HFFc6 (cell line): ENCODE results near the gene CYLD. TPM values are rescaled to one million over a fixed set of nuclear protein-coding genes. Genes with fewer than 3 reads are reported as not detected.

Experiments
- DNase-seq: peaks from one replicate; pipeline ENCODE4 v3.0.0-alpha.2; 2018
- H3K27ac Mint-ChIP-seq: 2 replicates; pipeline ENCODE4 v1.8.0; 2020; ENCODE audit warnings: mild to moderate bottlenecking, mixed read lengths
- H3K27me3 Mint-ChIP-seq: 2 replicates; pipeline ENCODE4 v1.8.0; 2021; ENCODE audit warnings: mild to moderate bottlenecking, moderate library complexity, mixed read lengths; ENCODE audit not compliant: insufficient read depth
- H3K36me3 Mint-ChIP-seq: 2 replicates; pipeline ENCODE4 v1.8.0; 2021; ENCODE audit warnings: low read depth, mixed read lengths
- H3K4me1 Mint-ChIP-seq: 2 replicates; pipeline ENCODE4 v1.8.0; 2020; ENCODE audit warnings: low read depth, mixed read lengths
- H3K4me3 Mint-ChIP-seq: 2 replicates; pipeline ENCODE4 v1.8.0; 2020; ENCODE audit warnings: mild to moderate bottlenecking, moderate library complexity, mixed read lengths
- H3K9me3 Mint-ChIP-seq: 2 replicates; pipeline ENCODE4 v1.8.0; 2020; ENCODE audit warnings: mild to moderate bottlenecking, mixed read lengths
- CTCF ChIP-seq: fragments of 200-600 bp; sonication (generic); IDR thresholded peaks from 2 replicates; pipeline ENCODE4 v1.5.0; 2021; ENCODE audit warnings: antibody characterized with exemption, mild to moderate bottlenecking
- long read RNA-seq: library from polyadenylated mRNA; unstranded; transcript quantifications from one replicate; pipeline ENCODE4 v2.0.0, GENCODE V29; 2019
- total RNA-seq, 6 experiments: library from RNA; stranded (reverse); fragmentation: NEBNext Ultra II Directional; extraction: Animal tissue kit (Norgen Biotek cat#: 25700); gene quantifications; 2 replicates in 1 of 6; 3 replicates in 5 of 6; pipeline ENCODE4 v1.2.3, GENCODE V29; 2021

Gene CYLD
- 10 to 100 TPM; 39.4 to 52.7 (median 43.4) TPM for total RNA-seq
- long read RNA-seq, transcript CYLD-214 (18 exons, 3,513 nt), result major isoform, 6 of 47 reads
- long read RNA-seq, partial matches to known transcripts, result 23 of 47 reads
- long read RNA-seq, other reads (novel, unspliced or antisense), result 16 of 47 reads

- Mint-ChIP-seq H3K27ac (peak within 1 kb of the TSS; percentile 81), H3K27me3 (peaks cover 6% of the 10 kb centered on the region), H3K4me1 (peaks cover 57% of the 10 kb centered on the region), H3K9me3 (no peaks in the 10 kb centered on the region), H3K36me3 (peaks cover 5% of the 10 kb centered on the region; the same call in 1 of the 2 replicates), H3K4me3 (peak within 1 kb of the TSS; percentile 88)
- DNase-seq, result peak; percentile 99
- no peak for TF ChIP-seq CTCF
These were observed at the start of gene CYLD for GRCh38 chr16:50741781-50742575. CYLD (plus strand) TSS chr16:50742086; CDS start chr16:50749699, 7,613 bp downstream.

GRCh38 chr16:50692644-50692998, 49.3 kb upstream of the CYLD start:
- no peaks in the 10 kb centered on the region for H3K9me3 Mint-ChIP-seq
- H3K4me1 Mint-ChIP-seq, result peaks cover 2% of the 10 kb centered on the region
- no peak for DNase-seq
- no peak overlapping the region for H3K4me3 Mint-ChIP-seq
- H3K36me3 Mint-ChIP-seq, result no peaks in the 10 kb centered on the region
- no peak for TF ChIP-seq CTCF
- H3K27me3 Mint-ChIP-seq, result peaks cover 24% of the 10 kb centered on the region
- no peak overlapping the region for H3K27ac Mint-ChIP-seq

- Mint-ChIP-seq H3K9me3 (no peaks in the 10 kb centered on the region), H3K4me1 (peaks cover 7% of the 10 kb centered on the region), H3K27ac (no peak within 1 kb of the TSS), H3K36me3 (no peaks in the 10 kb centered on the region), H3K27me3 (peaks cover 22% of the 10 kb centered on the region), H3K4me3 (peak within 1 kb of the TSS; percentile 34; the same call in 1 of the 2 replicates)
- DNase-seq, result no peak
- TF ChIP-seq CTCF, result no peak
These were observed 48.7 kb upstream of the CYLD start, which contains the start of gene NOD2 for GRCh38 chr16:50692999-50693781. NOD2 (plus strand) TSS chr16:50693606; CDS start chr16:50699496, 5,890 bp downstream.

- no peak for TF ChIP-seq CTCF
- Mint-ChIP-seq H3K4me3 (no peak overlapping the region), H3K27ac (no peak overlapping the region), H3K4me1 (peaks cover 10% of the 10 kb centered on the region), H3K27me3 (peaks cover 14% of the 10 kb centered on the region; the same call in 1 of the 2 replicates), H3K36me3 (no peaks in the 10 kb centered on the region), H3K9me3 (no peaks in the 10 kb centered on the region)
- no peak for DNase-seq
These were observed 47.7 kb upstream of the CYLD start for GRCh38 chr16:50694206-50694605.
